Endothelial cell of umbilical vein (primary cell): ENCODE measurements around the gene COL16A1. TPM values are rescaled to one million over a fixed set of nuclear protein-coding genes. Genes with fewer than 3 reads are reported as not detected.

Experiments
- BruUV-seq: library from RNA; stranded (reverse); fragments of 400-500 nt; replicated peaks from 2 replicates; lab custom pipeline; 2021; lab: Mats Ljungman, UMichigan
- CTCF ChIA-PET: fragments of 300-600, 350-600 bp; sonication (Branson Sonifier 250); formaldehyde crosslinking; loops from one replicate; lab custom pipeline; 2021; ENCODE audit warnings: antibody characterized with exemption, inconsistent platforms; lab: Charles Lee
- POLR2A ChIA-PET: fragments of 300-600, 350-600 bp; sonication (Branson Sonifier 250); formaldehyde crosslinking; loops from one replicate; lab custom pipeline; 2021; ENCODE audit warnings: antibody characterized with exemption, inconsistent platforms; lab: Charles Lee
- DNase-seq: peaks from one replicate; pipeline ENCODE4 v3.0.0-alpha.2; 2011; ENCODE audit warnings: low read depth, low spot score
- FAIRE-seq: peaks from 2 replicates; lab custom pipeline; 2011; peaks lifted over from hg19 to GRCh38; lab: Jason Lieb, UNC
- H2AFZ ChIP-seq: 2 replicates; pipeline ENCODE4 v1.6.0; 2012; ENCODE audit warnings: low read depth, low read length, control low read depth, inconsistent platforms
- H3K27ac ChIP-seq: 2 replicates; pipeline ENCODE4 v1.5.1; 2011; ENCODE audit warnings: low read depth, mild to moderate bottlenecking, control low read depth, low read length, moderate library complexity; ENCODE audit not compliant: insufficient read depth
- H3K27me3 ChIP-seq, 2 experiments: 2 replicates each; pipeline versions ENCODE4 v1.6.0 to v1.6.1; 2011; ENCODE audit warnings: low read length in 2 of 2, mixed read lengths in 1 of 2; ENCODE audit not compliant: control insufficient read depth in 2 of 2, insufficient read depth in 2 of 2
- H3K36me3 ChIP-seq, 2 experiments: 2 replicates in 1 of 2; 3 replicates in 1 of 2; pipeline ENCODE4 v1.5.1; 2011; ENCODE audit warnings: low read length in 2 of 2, mild to moderate bottlenecking in 1 of 2, moderate library complexity in 1 of 2; ENCODE audit not compliant: control insufficient read depth in 2 of 2, insufficient read depth in 2 of 2; ENCODE audit errors: extremely low read depth in 1 of 2
- H3K4me1 ChIP-seq: 3 replicates; pipeline ENCODE4 v1.5.1; 2011; ENCODE audit warnings: mild to moderate bottlenecking, low read length; ENCODE audit not compliant: control insufficient read depth, insufficient read depth; ENCODE audit errors: extremely low read depth
- H3K4me2 ChIP-seq: 2 replicates; pipeline ENCODE4 v1.6.1; 2011; ENCODE audit warnings: low read length, control low read depth, mixed read lengths; ENCODE audit not compliant: insufficient read depth
- H3K4me3 ChIP-seq, 3 experiments: fragments of 200-600 bp in 1 of 3; sonication (generic), shearing (Covaris generic) in 1 of 3; replicated peaks in 1 of 3; 2 replicates each; pipeline ENCODE4 v1.5.1; 2011 to 2016; ENCODE audit warnings: control low read depth in 3 of 3, low read length in 3 of 3, mild to moderate bottlenecking in 2 of 3, inconsistent platforms in 1 of 3, low read depth in 1 of 3, moderate library complexity in 1 of 3; ENCODE audit not compliant: insufficient read depth in 1 of 3
- H3K79me2 ChIP-seq: 2 replicates; pipeline ENCODE4 v1.6.0; 2012; ENCODE audit warnings: low read length, inconsistent platforms; ENCODE audit not compliant: control insufficient read depth, insufficient read depth
- H3K9ac ChIP-seq: replicated peaks from 2 replicates; pipeline ENCODE3; 2011; ENCODE audit warnings: low read length, control low read depth; ENCODE audit not compliant: insufficient read depth; ENCODE audit errors: extremely low read depth
- H3K9me1 ChIP-seq: replicated peaks from 3 replicates; pipeline ENCODE4 v1.6.0; 2011; ENCODE audit warnings: mild to moderate bottlenecking, low read length; ENCODE audit not compliant: control insufficient read depth, insufficient read depth; ENCODE audit errors: extremely low read depth
- H3K9me3 ChIP-seq: replicated peaks from 2 replicates; pipeline ENCODE4 v1.5.1; 2012; ENCODE audit warnings: low read length, inconsistent platforms; ENCODE audit not compliant: control insufficient read depth, insufficient read depth
- H4K20me1 ChIP-seq: replicated peaks from 2 replicates; pipeline ENCODE3; 2011; ENCODE audit warnings: mild to moderate bottlenecking, low read length; ENCODE audit not compliant: control insufficient read depth, insufficient read depth; ENCODE audit errors: extremely low read depth
- EZH2 ChIP-seq: IDR thresholded peaks from 2 replicates; pipeline ENCODE4 v1.6.1; 2012; ENCODE audit warnings: borderline replicate concordance, low read depth, mild to moderate bottlenecking, moderate library complexity, low read length, inconsistent platforms; ENCODE audit not compliant: severe bottlenecking
- FOS ChIP-seq: IDR thresholded peaks from 2 replicates; pipeline ENCODE4 v1.6.1; 2011; ENCODE audit warnings: mild to moderate bottlenecking, low read length, moderate library complexity, borderline replicate concordance; ENCODE audit not compliant: insufficient read depth
- GATA2 ChIP-seq: IDR thresholded peaks from 2 replicates; pipeline ENCODE4 v1.7.0; 2011; ENCODE audit warnings: low read depth, mild to moderate bottlenecking, moderate library complexity, mixed read lengths, low read length; ENCODE audit not compliant: insufficient read length, insufficient read depth
- JUN ChIP-seq: IDR thresholded peaks from 2 replicates; pipeline ENCODE4 v1.6.1; 2011; ENCODE audit warnings: borderline replicate concordance, low read depth; ENCODE audit not compliant: insufficient read length, insufficient read depth
- MYC ChIP-seq: IDR thresholded peaks from one replicate; pipeline ENCODE4 v1.6.1; 2011; ENCODE audit warnings: mild to moderate bottlenecking, low read depth, low read length
- POLR2A ChIP-seq: IDR thresholded peaks from 2 replicates; pipeline ENCODE4 v1.6.1; 2012; ENCODE audit warnings: low read depth, mild to moderate bottlenecking, control low read depth, low read length
- POLR2AphosphoS5 ChIP-seq: IDR thresholded peaks from 2 replicates; pipeline ENCODE4 v1.6.1; 2012; ENCODE audit warnings: low read depth, mild to moderate bottlenecking, control low read depth, low read length, moderate library complexity; ENCODE audit not compliant: insufficient read depth
- dilution Hi-C: fragments of 300-500 bp; cut with MboI; formaldehyde crosslinking; loops from one replicate; pipeline ENCODE4 v1.15.0; 2019; ENCODE audit warnings: low sequenced_read_pairs; ENCODE audit not compliant: extremely low pct_ligation_motif_present
- intact Hi-C: fragments of 100-400 bp; cut with micrococcal nuclease; formaldehyde crosslinking; loops from one replicate; pipeline ENCODE4 v1.10.0; 2022
- polyA plus RNA-seq, 4 experiments: library from polyadenylated mRNA; depleted of rRNA in 3 of 4; stranded (reverse) in 3 of 4; unstranded in 1 of 4; fragments of >200 nt; gene quantifications; 2 replicates each; pipeline versions ENCODE4 v1.2.1 to v1.2.3, GENCODE V29; 2011 to 2012; ENCODE audit warnings: missing spikeins in 1 of 4
- total RNA-seq: library from RNA; stranded (reverse); gene quantifications from 2 replicates; pipeline ENCODE4 v1.2.3, GENCODE V29; 2021
- TF ChIP-seq, protein P1 (sequence below), 2 donors: IDR thresholded peaks; 1 replicate in 1 of 2; 2 replicates in 1 of 2; pipeline ENCODE4 v1.5.1; 2011; ENCODE audit warnings: low read length in 2 of 2, mild to moderate bottlenecking in 2 of 2, moderate library complexity in 2 of 2, control low read depth in 1 of 2, inconsistent platforms in 1 of 2, low read depth in 1 of 2; ENCODE audit not compliant: insufficient read depth in 1 of 2; ENCODE audit errors: extremely low read depth in 1 of 2
- TF ChIP-seq, protein P2 (sequence below): IDR thresholded peaks from 2 replicates; pipeline ENCODE4 v1.6.1; 2011; ENCODE audit not compliant: insufficient read depth, insufficient read length

The COL16A1 gene
- total and polyA plus RNA-seq, 2 donors (not counting 3 experiments of a cell fraction or from before 2014, with no cell fraction given), result 0.68 to 1.2 TPM

DNA sequence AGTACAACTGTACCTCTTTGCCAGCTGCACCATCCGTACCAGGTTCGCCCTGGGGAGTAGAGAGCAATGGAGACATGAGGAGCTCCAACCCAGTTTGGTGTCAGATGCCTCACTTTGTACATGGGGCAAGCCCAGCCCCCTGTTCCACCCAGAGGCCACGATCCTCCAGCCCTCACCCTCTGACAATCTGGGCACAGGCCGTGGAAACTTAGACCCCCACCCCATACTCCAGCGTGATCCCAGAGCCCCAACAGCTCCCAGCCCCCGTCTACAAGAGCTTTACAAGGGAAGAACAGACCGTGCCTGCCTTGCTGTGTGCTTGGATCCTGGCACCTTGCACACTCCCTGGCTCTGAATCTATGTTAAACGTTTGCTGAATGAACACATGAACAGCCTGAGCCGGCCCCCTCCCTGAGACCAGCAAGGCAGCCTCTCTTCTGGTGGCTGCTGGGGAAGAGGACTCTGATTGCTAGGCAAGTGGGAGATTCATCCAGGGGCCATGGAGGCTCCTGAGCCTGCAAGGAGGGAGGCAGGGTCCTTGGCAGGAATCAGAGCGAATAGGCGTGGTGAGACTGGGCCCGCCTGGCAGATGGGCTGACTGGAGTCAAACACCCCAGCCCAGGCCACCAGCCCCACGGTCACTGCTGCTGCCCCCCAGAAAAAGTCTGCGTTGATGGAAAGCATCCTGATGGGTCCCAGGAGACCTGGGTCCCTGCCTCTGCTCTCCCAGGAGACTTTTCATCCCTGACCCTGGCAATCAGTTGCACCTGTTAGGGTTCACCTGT is 46.6 kb downstream of the COL16A1 start:
- CTCF ChIA-PET, result interaction anchor here (1.0 to 11.5 kb wide), 6 partner anchors 10 to 132 kb away, joined by 3 to 177 read pairs (median 5); partner anchors contain the start of gene PEF1

More for the DNA sequence above, 46.6 kb downstream of the COL16A1 start:
- no peak overlapping the region for H3K27ac ChIP-seq
- dilution Hi-C loops, result no loop called here
- no peak for FAIRE-seq
- no peaks in the 10 kb centered on the region for H4K20me1 ChIP-seq
- H3K36me3 ChIP-seq, result no peaks in the 10 kb centered on the region
- intact Hi-C loops, result no loop called here
- no peak overlapping the region for H3K4me2 ChIP-seq
- no TSS peak for BruUV-seq
- no peaks in the 10 kb centered on the region for H3K4me1 ChIP-seq
- H3K9ac ChIP-seq, result no peak overlapping the region
- POLR2A ChIA-PET, result no interaction called here
- H2AFZ ChIP-seq, result no peak overlapping the region
- no peaks in the 10 kb centered on the region for H3K27me3 ChIP-seq
- TF ChIP-seq, protein P1, sequence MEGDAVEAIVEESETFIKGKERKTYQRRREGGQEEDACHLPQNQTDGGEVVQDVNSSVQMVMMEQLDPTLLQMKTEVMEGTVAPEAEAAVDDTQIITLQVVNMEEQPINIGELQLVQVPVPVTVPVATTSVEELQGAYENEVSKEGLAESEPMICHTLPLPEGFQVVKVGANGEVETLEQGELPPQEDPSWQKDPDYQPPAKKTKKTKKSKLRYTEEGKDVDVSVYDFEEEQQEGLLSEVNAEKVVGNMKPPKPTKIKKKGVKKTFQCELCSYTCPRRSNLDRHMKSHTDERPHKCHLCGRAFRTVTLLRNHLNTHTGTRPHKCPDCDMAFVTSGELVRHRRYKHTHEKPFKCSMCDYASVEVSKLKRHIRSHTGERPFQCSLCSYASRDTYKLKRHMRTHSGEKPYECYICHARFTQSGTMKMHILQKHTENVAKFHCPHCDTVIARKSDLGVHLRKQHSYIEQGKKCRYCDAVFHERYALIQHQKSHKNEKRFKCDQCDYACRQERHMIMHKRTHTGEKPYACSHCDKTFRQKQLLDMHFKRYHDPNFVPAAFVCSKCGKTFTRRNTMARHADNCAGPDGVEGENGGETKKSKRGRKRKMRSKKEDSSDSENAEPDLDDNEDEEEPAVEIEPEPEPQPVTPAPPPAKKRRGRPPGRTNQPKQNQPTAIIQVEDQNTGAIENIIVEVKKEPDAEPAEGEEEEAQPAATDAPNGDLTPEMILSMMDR (IDR thresholded peaks at IDR 0.05; ENCODE audit: extremely low read depth in 1 of 2, insufficient read depth in 1 of 2, low read depth in 1 of 2, low read length in 2 of 2), result no peak
- TF ChIP-seq JUN (no peak), MYC (no peak), POLR2A (no peak), EZH2 (no peak), FOS (no peak), GATA2 (no peak), POLR2AphosphoS5 (no peak)
- TF ChIP-seq, protein P2, sequence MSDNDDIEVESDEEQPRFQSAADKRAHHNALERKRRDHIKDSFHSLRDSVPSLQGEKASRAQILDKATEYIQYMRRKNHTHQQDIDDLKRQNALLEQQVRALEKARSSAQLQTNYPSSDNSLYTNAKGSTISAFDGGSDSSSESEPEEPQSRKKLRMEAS, result no peak
- H3K9me3 ChIP-seq, result no peaks in the 10 kb centered on the region
- no peak for DNase-seq
- no peak overlapping the region for H3K4me3 ChIP-seq
- H3K9me1 ChIP-seq, result no peaks in the 10 kb centered on the region
- H3K79me2 ChIP-seq, result no peaks in the 10 kb centered on the region
